DOHH2 (cell line): Measurements from ENCODE around the gene C9orf43.

Experiments
- H3F3A ChIP-seq: fragments of 200-600 bp; sonication (generic), shearing (Covaris generic); 2 replicates; pipeline ENCODE4 v1.6.0; 2016; ENCODE audit warnings: antibody characterized with exemption, mild to moderate bottlenecking; ENCODE audit not compliant: control insufficient read depth, insufficient read depth
- H3K27ac ChIP-seq: fragments of 200-600 bp; sonication (generic); 2 replicates; pipeline ENCODE4 v1.5.1; 2014; ENCODE audit warnings: low read depth, mild to moderate bottlenecking, low read length, moderate library complexity
- H3K27me3 ChIP-seq: fragments of 200-600 bp; sonication (generic); 2 replicates; pipeline ENCODE4 v1.6.1; 2014; ENCODE audit warnings: mild to moderate bottlenecking, low read length, mixed read lengths; ENCODE audit not compliant: control insufficient read depth
- H3K36me3 ChIP-seq: fragments of 200-600 bp; sonication (generic); 2 replicates; pipeline ENCODE4 v1.6.1; 2014; ENCODE audit warnings: mild to moderate bottlenecking, low read length, moderate library complexity, mixed read lengths; ENCODE audit not compliant: control insufficient read depth
- H3K4me1 ChIP-seq: fragments of 200-600 bp; sonication (generic); 2 replicates; pipeline ENCODE4 v1.6.1; 2014; ENCODE audit warnings: mild to moderate bottlenecking, low read length, mixed read lengths; ENCODE audit not compliant: control insufficient read depth
- H3K4me2 ChIP-seq: fragments of 200-600 bp; sonication (generic); 2 replicates; pipeline ENCODE4 v1.6.0; 2014; ENCODE audit warnings: mild to moderate bottlenecking, low read length, moderate library complexity
- H3K4me3 ChIP-seq: fragments of 200-600 bp; sonication (generic); 2 replicates; pipeline ENCODE4 v1.5.1; 2014; ENCODE audit warnings: mild to moderate bottlenecking, low read length, mixed read lengths
- H3K79me2 ChIP-seq: fragments of 200-600 bp; sonication (generic); 2 replicates; pipeline ENCODE4 v1.6.1; 2014; ENCODE audit warnings: mild to moderate bottlenecking, low read length, mixed read lengths; ENCODE audit not compliant: control insufficient read depth
- H3K9me2 ChIP-seq: fragments of 200-600 bp; sonication (generic); replicated peaks from 2 replicates; pipeline ENCODE4 v1.6.1; 2014; ENCODE audit warnings: mild to moderate bottlenecking, low read length, mixed read lengths; ENCODE audit not compliant: control insufficient read depth
- H3K9me3 ChIP-seq: fragments of 200-600 bp; sonication (generic); 2 replicates; pipeline ENCODE4 v1.6.1; 2014; ENCODE audit warnings: antibody characterized with exemption, low read length, mixed read lengths; ENCODE audit not compliant: control insufficient read depth, insufficient read depth
- H4K20me1 ChIP-seq: fragments of 200-600 bp; sonication (generic); 2 replicates; pipeline ENCODE4 v1.6.0; 2014; ENCODE audit warnings: low read depth, mild to moderate bottlenecking, antibody characterized with exemption, low read length, moderate library complexity; ENCODE audit not compliant: control insufficient read depth, insufficient read depth
- CTCF ChIP-seq: fragments of 200-600 bp; sonication (generic); IDR thresholded peaks from one replicate; pipeline ENCODE4 v1.5.1; 2014; ENCODE audit warnings: antibody characterized with exemption, mild to moderate bottlenecking, low read depth, low read length; ENCODE audit not compliant: poor library complexity, severe bottlenecking
- EZH2phosphoT487 ChIP-seq: fragments of 200-600 bp; sonication (generic); IDR thresholded peaks from 2 replicates; pipeline ENCODE4 v1.6.1; 2017; ENCODE audit warnings: borderline replicate concordance, mild to moderate bottlenecking, antibody characterized with exemption, low read length, moderate library complexity, mixed read lengths

C9orf43 gene

GRCh38 chr9:113471143-113471542 is 60.6 kb downstream of the C9orf43 start:
- no peak overlapping the region for H3K27ac ChIP-seq
- 0 out of 2 replicates have a peak, but pooled peaks cover 4% of the 10 kb centered on the region for H3K9me3 ChIP-seq
- H3K4me1 ChIP-seq = no peaks in the 10 kb centered on the region
- TF ChIP-seq EZH2phosphoT487 (no peak), CTCF (no peak)
- H3K79me2 ChIP-seq = no peaks in the 10 kb centered on the region
- H3K4me3 ChIP-seq = no peak overlapping the region
- H4K20me1 ChIP-seq = no peaks in the 10 kb centered on the region
- peaks cover 3% of the 10 kb centered on the region; the same call in 1 of the 2 replicates for H3K27me3 ChIP-seq
- H3K9me2 ChIP-seq = no peaks in the 10 kb centered on the region
- H3F3A ChIP-seq = no peaks in the 10 kb centered on the region
- no peaks in the 10 kb centered on the region for H3K36me3 ChIP-seq
- no peak overlapping the region for H3K4me2 ChIP-seq

GRCh38 chr9:113471566-113471965 is 61.0 kb downstream of the C9orf43 start:
- Histone ChIP-seq H3F3A (no peaks in the 10 kb centered on the region), H3K4me3 (no peak overlapping the region), H3K79me2 (no peaks in the 10 kb centered on the region), H3K27me3 (peaks cover 3% of the 10 kb centered on the region; the same call in 1 of the 2 replicates), H3K27ac (no peak overlapping the region), H3K36me3 (no peaks in the 10 kb centered on the region), H4K20me1 (no peaks in the 10 kb centered on the region), H3K9me3 (0 out of 2 replicates have a peak, but pooled peaks cover 4% of the 10 kb centered on the region), H3K9me2 (no peaks in the 10 kb centered on the region), H3K4me2 (no peak overlapping the region), H3K4me1 (no peaks in the 10 kb centered on the region)
- TF ChIP-seq CTCF (no peak), EZH2phosphoT487 (no peak)

- H4K20me1 ChIP-seq = no peaks in the 10 kb centered on the region
- no peak overlapping the region for H3K4me2 ChIP-seq
- no peaks in the 10 kb centered on the region for H3K4me1 ChIP-seq
- TF ChIP-seq CTCF (no peak), EZH2phosphoT487 (no peak)
- no peaks in the 10 kb centered on the region for H3K79me2 ChIP-seq
- peaks cover 6% of the 10 kb centered on the region; the same call in 1 of the 2 replicates for H3K27me3 ChIP-seq
- H3K27ac ChIP-seq = no peak overlapping the region
- H3K36me3 ChIP-seq = no peaks in the 10 kb centered on the region
- H3F3A ChIP-seq = no peaks in the 10 kb centered on the region
- no peak overlapping the region for H3K4me3 ChIP-seq
- no peaks in the 10 kb centered on the region for H3K9me2 ChIP-seq
- 0 out of 2 replicates have a peak, but pooled peaks cover 2% of the 10 kb centered on the region for H3K9me3 ChIP-seq
Measured at GRCh38 chr9:113472199-113472598, 61.7 kb downstream of the C9orf43 start.
